ENCODE results near the gene PFKFB1. TPM values are rescaled to one million over a fixed set of nuclear protein-coding genes. Genes with fewer than 3 reads are reported as not detected.
A peak's percentile ranks its signal among the peaks of the same experiment; 100 is the strongest.

PFKFB1 gene
- total RNA-seq, 2 donors from 2014 or later = 0.24 to 0.81 TPM

- no peak overlapping the region for H3K27ac Mint-ChIP-seq
- H3K27me3 Mint-ChIP-seq = peaks cover 19 to 26% of the 10 kb centered on the region in 2 donors
- peaks cover 0 to 6% of the 10 kb centered on the region in 2 donors for H3K4me1 Mint-ChIP-seq (ENCODE audit: low read depth in 2 of 2)
- no peak for DNase-seq (ENCODE audit: low spot score)
- no peak for ATAC-seq
- H3K9me3 Mint-ChIP-seq = no peaks in the 10 kb centered on the region
- no peaks in the 10 kb centered on the region for H3K36me3 Mint-ChIP-seq
- H3K4me3 Mint-ChIP-seq = no peak overlapping the region
Measured at GRCh38 chrX:54964766-54965497, 29.1 kb downstream of the PFKFB1 start.

- Mint-ChIP-seq H3K27ac (no peak overlapping the region), H3K4me3 (no peak overlapping the region), H3K4me1 (ENCODE audit: low read depth in 2 of 2) (peaks cover 0 to 6% of the 10 kb centered on the region in 2 donors), H3K27me3 (peaks cover 19 to 26% of the 10 kb centered on the region in 2 donors), H3K9me3 (no peaks in the 10 kb centered on the region), H3K36me3 (no peaks in the 10 kb centered on the region)
- ATAC-seq = no peak
- no peak for DNase-seq (ENCODE audit: low spot score)
Measured at GRCh38 chrX:54961750-54962149, 32.2 kb downstream of the PFKFB1 start.

GRCh38 chrX:54950730-54951375, 43.1 kb downstream of the PFKFB1 start:
- no peaks in the 10 kb centered on the region for H3K4me1 Mint-ChIP-seq (ENCODE audit: low read depth in 2 of 2)
- no peaks in the 10 kb centered on the region for H3K36me3 Mint-ChIP-seq
- DNase-seq (ENCODE audit: low spot score) (no peak), ATAC-seq (no peak)
- no peaks in the 10 kb centered on the region for H3K9me3 Mint-ChIP-seq
- H3K27ac Mint-ChIP-seq = no peak overlapping the region
- H3K27me3 Mint-ChIP-seq = peaks cover 0 to 19% of the 10 kb centered on the region in 2 donors
- no peak overlapping the region for H3K4me3 Mint-ChIP-seq

GRCh38 chrX:54945224-54945623, 48.8 kb downstream of the PFKFB1 start:
- H3K36me3 Mint-ChIP-seq = no peaks in the 10 kb centered on the region

GRCh38 chrX:54944816-54945215, 49.2 kb downstream of the PFKFB1 start:
- no peaks in the 10 kb centered on the region for H3K36me3 Mint-ChIP-seq
- no peak overlapping the region for H3K4me3 Mint-ChIP-seq
- H3K27ac Mint-ChIP-seq = no peak overlapping the region
- no peaks in the 10 kb centered on the region for H3K9me3 Mint-ChIP-seq
- no peaks in the 10 kb centered on the region for H3K4me1 Mint-ChIP-seq (ENCODE audit: low read depth in 2 of 2)
- no peak for ATAC-seq
- H3K27me3 Mint-ChIP-seq = peaks cover 0 to 17% of the 10 kb centered on the region in 2 donors
- no peak for DNase-seq (ENCODE audit: low spot score)

More at GRCh38 chrX:54945224-54945623, 48.8 kb downstream of the PFKFB1 start:
- Mint-ChIP-seq H3K4me3 (no peak overlapping the region), H3K27ac (no peak overlapping the region), H3K4me1 (ENCODE audit: low read depth in 2 of 2) (no peaks in the 10 kb centered on the region), H3K27me3 (peaks cover 0 to 17% of the 10 kb centered on the region in 2 donors), H3K9me3 (no peaks in the 10 kb centered on the region)
- no peak for DNase-seq (ENCODE audit: low spot score)
- ATAC-seq = no peak

GRCh38 chrX:54937416-54937815, 56.6 kb downstream of the PFKFB1 start:
- Mint-ChIP-seq H3K9me3 (no peaks in the 10 kb centered on the region), H3K27ac (no peak overlapping the region), H3K27me3 (peaks cover 0 to 7% of the 10 kb centered on the region in 2 donors), H3K36me3 (no peaks in the 10 kb centered on the region), H3K4me1 (ENCODE audit: low read depth in 2 of 2) (no peaks in the 10 kb centered on the region), H3K4me3 (no peak overlapping the region)
- ATAC-seq = no peak
- no peak for DNase-seq (ENCODE audit: low spot score)

GRCh38 chrX:54935306-54935705, 58.7 kb downstream of the PFKFB1 start:
- no peak for DNase-seq (ENCODE audit: low spot score)
- no peak for ATAC-seq
- no peaks in the 10 kb centered on the region for H3K4me1 Mint-ChIP-seq (ENCODE audit: low read depth in 2 of 2)
- no peak overlapping the region for H3K4me3 Mint-ChIP-seq
- no peaks in the 10 kb centered on the region for H3K36me3 Mint-ChIP-seq
- H3K27ac Mint-ChIP-seq = no peak overlapping the region
- peaks cover 0 to 9% of the 10 kb centered on the region in 2 donors for H3K27me3 Mint-ChIP-seq
- H3K9me3 Mint-ChIP-seq = no peaks in the 10 kb centered on the region

GRCh38 chrX:54934890-54935289, 59.1 kb downstream of the PFKFB1 start:
- no peak for DNase-seq (ENCODE audit: low spot score)
- H3K36me3 Mint-ChIP-seq = no peaks in the 10 kb centered on the region
- H3K27me3 Mint-ChIP-seq = peaks cover 0 to 9% of the 10 kb centered on the region in 2 donors
- H3K4me1 Mint-ChIP-seq (ENCODE audit: low read depth in 2 of 2) = no peaks in the 10 kb centered on the region
- ATAC-seq = peak in 1 of 2 donors; percentile 43
- no peaks in the 10 kb centered on the region for H3K9me3 Mint-ChIP-seq
- no peak overlapping the region for H3K27ac Mint-ChIP-seq
- H3K4me3 Mint-ChIP-seq = no peak overlapping the region

- Mint-ChIP-seq H3K36me3 (no peaks in the 10 kb centered on the region), H3K27me3 (peaks cover 0 to 3% of the 10 kb centered on the region in 2 donors), H3K27ac (no peak overlapping the region), H3K9me3 (no peaks in the 10 kb centered on the region), H3K4me1 (ENCODE audit: low read depth in 2 of 2) (no peaks in the 10 kb centered on the region), H3K4me3 (no peak overlapping the region)
- DNase-seq (ENCODE audit: low spot score) = no peak
- no peak for ATAC-seq
Measured at GRCh38 chrX:54934058-54934457, 59.9 kb downstream of the PFKFB1 start.

GRCh38 chrX:54933150-54933826, 60.7 kb downstream of the PFKFB1 start:
- Mint-ChIP-seq H3K36me3 (no peaks in the 10 kb centered on the region), H3K4me3 (no peak overlapping the region), H3K27me3 (peaks cover 0 to 2% of the 10 kb centered on the region in 2 donors), H3K9me3 (no peaks in the 10 kb centered on the region), H3K27ac (no peak overlapping the region), H3K4me1 (ENCODE audit: low read depth in 2 of 2) (no peaks in the 10 kb centered on the region)
- DNase-seq (ENCODE audit: low spot score) (no peak), ATAC-seq (no peak)

GRCh38 chrX:54931107-54931506, 62.9 kb downstream of the PFKFB1 start:
- no peaks in the 10 kb centered on the region for H3K9me3 Mint-ChIP-seq
- peaks cover 0 to 2% of the 10 kb centered on the region in 2 donors for H3K27me3 Mint-ChIP-seq
- ATAC-seq = no peak
- H3K36me3 Mint-ChIP-seq = no peaks in the 10 kb centered on the region
- H3K4me1 Mint-ChIP-seq (ENCODE audit: low read depth in 2 of 2) = no peaks in the 10 kb centered on the region
- H3K27ac Mint-ChIP-seq = peak overlapping the region in 1 of 2 donors; percentile 5
- H3K4me3 Mint-ChIP-seq = no peak overlapping the region
- DNase-seq (ENCODE audit: low spot score) = no peak

- no peak overlapping the region for H3K27ac Mint-ChIP-seq
- H3K4me1 Mint-ChIP-seq (ENCODE audit: low read depth in 2 of 2) = no peaks in the 10 kb centered on the region
- DNase-seq (ENCODE audit: low spot score) = no peak
- no peak for ATAC-seq
- H3K27me3 Mint-ChIP-seq = peaks cover 0 to 2% of the 10 kb centered on the region in 2 donors
- no peaks in the 10 kb centered on the region for H3K36me3 Mint-ChIP-seq
- H3K4me3 Mint-ChIP-seq = no peak overlapping the region
- no peaks in the 10 kb centered on the region for H3K9me3 Mint-ChIP-seq
Measured at GRCh38 chrX:54930291-54931049, 63.5 kb downstream of the PFKFB1 start.

- ATAC-seq (no peak), DNase-seq (ENCODE audit: low spot score) (no peak)
- no peaks in the 10 kb centered on the region for H3K36me3 Mint-ChIP-seq
- H3K4me1 Mint-ChIP-seq (ENCODE audit: low read depth in 2 of 2) = no peaks in the 10 kb centered on the region
- H3K27me3 Mint-ChIP-seq = peaks cover 0 to 2% of the 10 kb centered on the region in 2 donors
- no peak overlapping the region for H3K27ac Mint-ChIP-seq
- no peak overlapping the region for H3K4me3 Mint-ChIP-seq
- H3K9me3 Mint-ChIP-seq = no peaks in the 10 kb centered on the region
Measured at GRCh38 chrX:54928876-54929275, 65.1 kb downstream of the PFKFB1 start.

Data from natural killer cell treated with Interleukin-12 subunit alpha and Interleukin-12 subunit beta and Interleukin-15 and Interleukin-18, amount 100 ng/mL, for 72 hours (primary cell).